GM15510 (cell line): ENCODE measurements around the gene BTG4.

Source experiments
- POLR2A ChIP-seq: IDR thresholded peaks from 3 replicates; pipeline ENCODE4 v1.6.1; 2011; ENCODE audit warnings: borderline replicate concordance; ENCODE audit not compliant: insufficient read length; ENCODE audit errors: extremely low read depth

Gene BTG4

GRCh38 chr11:111540114-111540936 is 28.1 kb upstream of the BTG4 start, which contains the start of gene LAYN:
Gene LAYN (plus strand): TSS chr11:111540720. CDS start chr11:111540844, 124 bp downstream.
- no peak for TF ChIP-seq POLR2A

DNA sequence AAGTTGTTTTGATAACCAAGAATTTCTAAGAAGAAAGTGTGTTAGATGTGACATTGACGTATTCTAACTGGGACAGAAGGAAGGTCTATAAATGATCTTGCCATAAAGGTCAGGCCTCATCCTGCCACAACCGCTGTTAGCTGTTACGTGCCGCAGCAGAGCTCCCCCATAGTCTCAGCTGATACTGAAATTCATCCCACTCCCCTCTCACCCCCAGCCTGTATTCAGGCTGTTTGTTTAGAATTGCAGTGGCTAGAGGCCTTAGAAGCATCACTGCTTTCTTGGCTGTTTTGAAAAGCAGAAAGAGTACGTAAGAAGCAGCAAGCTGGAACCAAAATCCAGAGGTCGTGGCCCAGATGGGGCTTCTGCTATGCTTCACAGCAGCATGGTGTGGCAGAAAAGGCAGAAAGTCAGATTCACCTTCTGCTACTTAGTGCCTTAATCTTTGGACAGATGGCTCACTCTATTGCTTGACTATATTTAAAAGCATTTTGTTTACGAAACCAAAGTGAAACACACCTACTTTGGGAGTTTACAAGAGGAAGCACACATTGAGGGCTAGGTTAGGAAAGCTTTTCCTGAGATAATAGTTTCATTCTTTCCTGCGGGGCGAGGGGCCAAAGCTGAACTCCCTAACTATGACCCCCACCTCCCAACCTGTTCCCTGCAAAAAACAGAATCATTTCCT is 27.4 kb upstream of the BTG4 start:
- TF ChIP-seq POLR2A, result no peak

DNA sequence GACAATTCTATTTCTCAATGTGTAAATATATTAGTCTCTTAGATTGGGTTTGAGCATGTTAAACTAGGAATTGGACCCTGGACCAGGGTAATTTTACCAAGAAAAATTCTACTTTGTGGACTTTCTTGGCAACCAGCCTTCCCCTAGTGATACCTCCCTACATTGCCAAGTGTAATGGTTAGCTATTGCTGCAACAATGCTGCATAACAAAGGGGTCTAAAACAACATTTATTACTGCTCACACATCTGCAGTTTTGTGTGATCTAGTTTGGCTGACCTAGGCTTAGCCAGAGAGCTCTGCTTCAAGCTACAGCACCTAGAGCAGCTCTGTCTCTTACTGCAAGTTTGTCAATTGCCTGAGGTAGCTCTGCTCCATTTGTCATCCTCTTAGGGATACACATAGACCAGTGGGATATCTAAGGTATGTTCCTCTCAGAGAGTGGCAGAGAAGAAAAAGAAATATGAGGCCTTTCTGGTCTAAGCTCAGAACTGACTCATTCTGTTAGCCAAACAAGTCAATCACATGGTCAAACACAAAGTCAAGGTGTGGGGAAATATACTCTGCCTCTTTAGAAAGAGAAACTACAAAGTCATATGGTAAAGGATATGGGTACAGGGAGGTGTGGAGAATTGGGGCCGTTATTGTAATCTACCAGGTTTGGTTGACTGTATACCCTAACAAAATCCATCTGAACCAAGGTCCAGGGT is 26.4 kb upstream of the BTG4 start:
- TF ChIP-seq POLR2A, result no peak

DNA sequence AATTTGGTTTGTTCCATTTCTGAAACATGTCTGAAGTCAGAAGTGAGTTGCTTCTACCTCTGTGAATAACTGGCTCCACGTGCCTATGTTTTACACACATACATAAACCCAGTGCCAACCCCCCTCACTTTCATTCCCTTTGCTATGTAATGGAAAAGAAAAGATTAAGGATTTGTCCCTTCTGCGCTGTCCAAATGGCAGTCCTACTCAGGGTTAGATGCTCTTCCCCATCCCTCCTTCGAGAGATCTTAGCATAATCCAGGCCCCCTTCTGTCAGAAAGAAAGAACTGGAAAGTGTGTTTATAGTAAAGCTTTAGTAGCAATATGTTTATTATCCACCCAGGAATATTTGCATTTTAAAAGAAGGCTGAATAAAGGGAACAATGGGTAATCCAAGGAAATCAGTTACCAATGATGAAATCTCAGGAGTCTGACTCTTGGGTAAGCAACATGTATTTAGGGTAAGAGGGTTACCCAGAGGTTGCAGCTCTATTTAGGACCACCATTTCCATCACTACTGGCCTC is 25.2 kb upstream of the BTG4 start:
- TF ChIP-seq POLR2A, result no peak

DNA sequence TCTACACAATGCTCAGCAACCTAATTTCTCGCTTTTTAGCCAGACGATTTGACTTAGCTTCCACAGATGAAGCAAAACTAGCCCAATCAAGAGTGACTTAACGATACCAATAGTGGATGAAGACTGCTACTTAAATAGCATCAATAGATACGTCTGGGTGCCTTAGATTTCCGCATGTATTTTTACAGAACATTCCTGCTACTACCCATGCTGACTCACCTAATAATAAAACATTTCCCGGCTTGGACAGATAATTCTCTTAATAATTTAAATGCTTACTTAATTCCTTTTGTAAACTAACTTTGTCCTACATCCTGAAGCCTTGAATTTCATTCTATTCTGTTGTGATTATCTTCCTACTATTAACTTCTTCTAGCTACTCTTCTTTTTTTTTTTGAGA is 23.1 kb upstream of the BTG4 start:
- no peak for TF ChIP-seq POLR2A

DNA sequence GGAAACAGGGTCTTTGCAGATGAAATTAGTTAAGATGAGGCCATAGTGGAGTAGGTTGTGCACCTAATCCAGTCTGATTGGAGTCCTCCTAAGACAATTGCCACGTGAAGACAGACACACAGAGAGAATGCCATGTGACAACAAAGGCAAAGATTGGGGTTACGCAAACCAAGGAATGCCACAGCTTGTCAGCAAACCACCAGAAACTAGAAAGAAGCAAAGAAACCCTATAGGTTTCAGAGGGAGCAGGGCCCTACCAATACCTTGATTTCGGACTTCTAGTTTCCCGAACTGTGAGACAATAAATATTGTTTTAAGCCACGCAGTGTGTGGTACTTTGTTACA is 20.2 kb upstream of the BTG4 start:
- no peak for TF ChIP-seq POLR2A

- no peak for TF ChIP-seq POLR2A
Observed at GRCh38 chr11:111531687-111532364, 19.6 kb upstream of the BTG4 start.

DNA sequence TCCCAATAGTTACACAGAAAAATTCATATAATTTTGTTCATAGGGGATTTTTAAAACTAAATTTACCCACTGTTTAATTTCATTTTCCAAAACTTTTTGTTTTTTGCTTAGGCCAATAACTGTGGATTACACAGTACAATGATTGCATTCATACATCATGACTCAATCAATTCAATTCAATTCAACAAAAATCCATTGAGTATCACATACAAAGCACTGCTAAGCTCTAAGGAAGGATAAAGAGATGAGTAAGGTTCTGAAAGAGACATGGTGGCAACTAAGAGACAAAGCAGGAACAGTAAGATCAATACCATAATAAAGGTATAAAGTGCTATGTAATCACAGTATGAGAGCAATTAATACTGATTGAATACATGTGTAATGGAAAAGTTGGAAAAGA is 18.9 kb upstream of the BTG4 start:
- no peak for TF ChIP-seq POLR2A

GRCh38 chr11:111530091-111530490 is 17.9 kb upstream of the BTG4 start:
- TF ChIP-seq POLR2A, result no peak

DNA sequence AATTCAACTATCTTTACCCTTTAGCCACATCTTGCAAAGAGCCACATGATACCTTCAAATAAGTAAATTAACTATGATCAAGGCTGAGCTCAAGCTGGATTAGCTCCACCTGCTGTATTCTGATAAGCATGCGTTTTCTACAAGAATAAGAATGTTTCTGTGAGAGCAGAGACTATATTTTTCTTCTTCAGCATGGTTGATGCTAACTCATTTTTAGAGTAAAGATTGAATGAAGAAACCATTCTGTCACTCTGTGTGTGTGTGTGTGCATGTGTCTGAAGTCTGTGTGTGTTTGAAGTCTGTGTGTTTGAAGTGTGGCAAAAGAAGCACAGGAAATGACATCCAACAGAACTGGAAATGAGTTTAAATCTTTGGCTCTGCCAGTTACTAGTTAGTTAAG is 16.4 kb upstream of the BTG4 start:
- no peak for TF ChIP-seq POLR2A

GRCh38 chr11:111527279-111527678 is 15.1 kb upstream of the BTG4 start:
- no peak for TF ChIP-seq POLR2A

- TF ChIP-seq POLR2A, result no peak
Observed at GRCh38 chr11:111526501-111526900, 14.3 kb upstream of the BTG4 start.

- no peak for TF ChIP-seq POLR2A
Observed at GRCh38 chr11:111525456-111525855, 13.3 kb upstream of the BTG4 start.

DNA sequence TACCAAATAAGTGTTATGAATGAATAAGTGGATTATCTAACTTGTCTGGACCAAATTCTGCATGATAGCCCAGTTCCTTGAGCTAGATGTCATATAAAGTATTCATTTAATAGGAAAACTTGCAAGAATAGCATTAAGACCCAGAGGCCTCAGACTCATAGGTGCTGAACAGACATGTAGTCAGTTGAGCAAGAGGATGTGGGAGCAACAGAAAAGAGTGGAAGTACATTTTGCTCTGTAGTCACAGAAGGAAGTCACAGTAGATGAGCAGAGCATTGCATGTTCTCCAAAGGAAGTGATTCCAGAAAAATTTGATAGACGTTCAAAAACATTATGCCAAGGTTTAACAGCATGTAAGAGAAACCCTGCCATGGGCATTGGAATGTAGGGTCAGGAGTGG is 11.9 kb upstream of the BTG4 start:
- no peak for TF ChIP-seq POLR2A

DNA sequence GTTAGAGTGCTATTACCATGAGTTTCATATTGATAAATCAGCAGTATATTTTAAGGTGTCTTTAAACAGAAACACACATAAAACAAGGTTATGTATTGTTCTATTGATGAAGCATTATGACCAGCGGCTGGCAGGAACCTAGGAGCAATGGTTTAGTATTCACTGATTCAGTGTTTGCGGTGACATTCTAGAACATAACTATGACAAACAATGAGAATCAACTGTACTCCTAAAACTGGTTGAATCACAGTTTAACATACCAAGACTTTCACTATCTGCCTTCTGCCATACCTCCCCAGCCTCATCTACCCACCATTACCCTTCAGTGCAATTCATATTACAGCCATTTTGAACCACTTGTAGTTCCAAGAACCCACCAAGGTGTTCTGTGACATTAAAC is 11.2 kb upstream of the BTG4 start:
- no peak for TF ChIP-seq POLR2A
